Neuron (in vitro differentiated cells): ENCODE measurements around the gene PNPLA4.

ENCODE experiments used
- H2AFZ ChIP-seq: one replicate; pipeline ENCODE4 v1.6.1; 2013; ENCODE audit warnings: low read depth, mild to moderate bottlenecking, inconsistent platforms, low read length, moderate library complexity
- H3K27me3 ChIP-seq: one replicate; pipeline ENCODE4 v1.6.1; 2013; ENCODE audit warnings: low read length; ENCODE audit not compliant: insufficient read depth
- H3K36me3 ChIP-seq: one replicate; pipeline ENCODE4 v1.6.1; 2013; ENCODE audit warnings: low read length; ENCODE audit not compliant: insufficient read depth
- H3K4me1 ChIP-seq: one replicate; pipeline ENCODE4 v1.6.1; 2013; ENCODE audit warnings: low read length; ENCODE audit not compliant: insufficient read depth
- H3K4me3 ChIP-seq: 2 replicates; pipeline ENCODE4 v1.5.1; 2013; ENCODE audit warnings: mild to moderate bottlenecking, low read length, moderate library complexity
- H3K9me3 ChIP-seq: one replicate; pipeline ENCODE4 v1.6.1; 2013; ENCODE audit warnings: low read length

The PNPLA4 gene

GRCh38 chrX:7926501-7926900, 712 bp downstream of the PNPLA4 start:
- Histone ChIP-seq H3K36me3 (no peaks in the 10 kb centered on the region), H3K27me3 (no peaks in the 10 kb centered on the region), H2AFZ (peak overlapping the region; percentile 12), H3K4me3 (peak overlapping the region; percentile 60), H3K9me3 (no peaks in the 10 kb centered on the region), H3K4me1 (peaks cover 7% of the 10 kb centered on the region)

GRCh38 chrX:7925867-7926472, 1.2 kb downstream of the PNPLA4 start:
- no peak overlapping the region for H3K4me3 ChIP-seq
- no peaks in the 10 kb centered on the region for H3K36me3 ChIP-seq
- H3K27me3 ChIP-seq: no peaks in the 10 kb centered on the region

GRCh38 chrX:7921750-7922149, 5.5 kb downstream of the PNPLA4 start:
- no peak overlapping the region for H3K4me3 ChIP-seq
- H2AFZ ChIP-seq: no peak overlapping the region
- no peaks in the 10 kb centered on the region for H3K27me3 ChIP-seq
- no peaks in the 10 kb centered on the region for H3K36me3 ChIP-seq
- no peaks in the 10 kb centered on the region for H3K9me3 ChIP-seq
- H3K4me1 ChIP-seq: peaks cover 4% of the 10 kb centered on the region

More at GRCh38 chrX:7925867-7926472, 1.2 kb downstream of the PNPLA4 start:
- H3K9me3 ChIP-seq: no peaks in the 10 kb centered on the region
- H2AFZ ChIP-seq: no peak overlapping the region
- peaks cover 7% of the 10 kb centered on the region for H3K4me1 ChIP-seq

- Histone ChIP-seq H3K27me3 (no peaks in the 10 kb centered on the region), H2AFZ (no peak overlapping the region), H3K4me1 (peaks cover 4% of the 10 kb centered on the region), H3K9me3 (no peaks in the 10 kb centered on the region), H3K4me3 (no peak overlapping the region), H3K36me3 (no peaks in the 10 kb centered on the region)
Observed at GRCh38 chrX:7908821-7909220, 18.4 kb downstream of the PNPLA4 start.

- Histone ChIP-seq H3K36me3 (peaks cover 8% of the 10 kb centered on the region), H2AFZ (no peak overlapping the region), H3K4me1 (peaks cover 4% of the 10 kb centered on the region), H3K27me3 (no peaks in the 10 kb centered on the region), H3K4me3 (no peak overlapping the region), H3K9me3 (no peaks in the 10 kb centered on the region)
Observed at GRCh38 chrX:7904562-7904961, 22.7 kb downstream of the PNPLA4 start.

- H3K4me3 ChIP-seq: no peak overlapping the region
- no peaks in the 10 kb centered on the region for H3K36me3 ChIP-seq
- H3K4me1 ChIP-seq: peaks cover 10% of the 10 kb centered on the region
- H3K27me3 ChIP-seq: no peaks in the 10 kb centered on the region
- H2AFZ ChIP-seq: no peak overlapping the region
- H3K9me3 ChIP-seq: no peaks in the 10 kb centered on the region
Observed at GRCh38 chrX:7891928-7892327, 35.3 kb downstream of the PNPLA4 start.

- H3K9me3 ChIP-seq: no peaks in the 10 kb centered on the region
- H2AFZ ChIP-seq: no peak overlapping the region
- peaks cover 10% of the 10 kb centered on the region for H3K4me1 ChIP-seq
Observed at GRCh38 chrX:7889680-7890079, 37.5 kb downstream of the PNPLA4 start.

GRCh38 chrX:7889135-7889534, 38.1 kb downstream of the PNPLA4 start:
- Histone ChIP-seq H3K36me3 (no peaks in the 10 kb centered on the region), H3K4me1 (peaks cover 10% of the 10 kb centered on the region), H3K27me3 (no peaks in the 10 kb centered on the region), H2AFZ (no peak overlapping the region), H3K9me3 (no peaks in the 10 kb centered on the region), H3K4me3 (no peak overlapping the region)

More at GRCh38 chrX:7889680-7890079, 37.5 kb downstream of the PNPLA4 start:
- no peaks in the 10 kb centered on the region for H3K27me3 ChIP-seq
- H3K4me3 ChIP-seq: no peak overlapping the region
- no peaks in the 10 kb centered on the region for H3K36me3 ChIP-seq

GRCh38 chrX:7876957-7877356, 50.3 kb downstream of the PNPLA4 start:
- Histone ChIP-seq H2AFZ (no peak overlapping the region), H3K36me3 (no peaks in the 10 kb centered on the region), H3K27me3 (no peaks in the 10 kb centered on the region), H3K4me1 (no peaks in the 10 kb centered on the region), H3K4me3 (no peak overlapping the region), H3K9me3 (no peaks in the 10 kb centered on the region)

GRCh38 chrX:7872042-7872441, 55.2 kb downstream of the PNPLA4 start:
- H3K9me3 ChIP-seq: no peaks in the 10 kb centered on the region
- H3K4me1 ChIP-seq: no peaks in the 10 kb centered on the region
- H3K36me3 ChIP-seq: no peaks in the 10 kb centered on the region
- H3K27me3 ChIP-seq: no peaks in the 10 kb centered on the region
- no peak overlapping the region for H2AFZ ChIP-seq
- H3K4me3 ChIP-seq: no peak overlapping the region

GRCh38 chrX:7852166-7852565, 75.0 kb downstream of the PNPLA4 start:
- no peaks in the 10 kb centered on the region for H3K4me1 ChIP-seq
- H3K27me3 ChIP-seq: no peaks in the 10 kb centered on the region
- no peaks in the 10 kb centered on the region for H3K36me3 ChIP-seq
- H2AFZ ChIP-seq: no peak overlapping the region
- no peak overlapping the region for H3K4me3 ChIP-seq
- no peaks in the 10 kb centered on the region for H3K9me3 ChIP-seq
